Prostate gland (tissue), 2 donors: ENCODE data around the gene ATAT1.

Experiments used
- POLR2AphosphoS5 ChIP-seq: sonication (generic); formaldehyde crosslinking; IDR thresholded peaks from one replicate; pipeline ENCODE4 v1.6.1; 2017; ENCODE audit warnings: antibody characterized with exemption
- TF ChIP-seq, protein P1 (sequence below), 4 experiments: fragments of 200-600 bp in 2 of 4; fragments of 450-650 bp in 2 of 4; sonication (generic) in 2 of 4; IDR thresholded peaks; 1 replicate in 3 of 4; 2 replicates in 1 of 4; pipeline ENCODE4 v1.5.1; 2016 to 2019; ENCODE audit warnings: antibody characterized with exemption in 4 of 4, mild to moderate bottlenecking in 2 of 4, moderate library complexity in 2 of 4

DNA sequence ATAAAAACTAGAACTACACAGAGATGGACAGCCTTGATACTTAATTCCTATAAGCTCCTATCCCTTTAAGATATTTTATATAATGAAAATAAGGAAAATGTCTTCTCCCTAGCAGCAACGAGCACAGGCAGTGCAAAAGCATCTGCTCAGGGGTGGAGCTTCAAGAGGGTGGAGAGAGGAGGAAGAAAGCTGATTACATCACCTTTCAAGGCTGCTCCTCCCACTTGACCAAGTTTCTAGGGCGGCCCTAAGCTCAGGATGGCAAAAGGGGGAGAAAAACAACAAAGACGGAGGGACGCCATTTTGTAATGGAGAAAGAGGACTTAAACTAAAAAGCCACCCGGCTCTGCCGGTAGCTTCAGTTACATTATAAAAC, 11.8 kb upstream of the ATAT1 start:
- TF ChIP-seq, protein P1, sequence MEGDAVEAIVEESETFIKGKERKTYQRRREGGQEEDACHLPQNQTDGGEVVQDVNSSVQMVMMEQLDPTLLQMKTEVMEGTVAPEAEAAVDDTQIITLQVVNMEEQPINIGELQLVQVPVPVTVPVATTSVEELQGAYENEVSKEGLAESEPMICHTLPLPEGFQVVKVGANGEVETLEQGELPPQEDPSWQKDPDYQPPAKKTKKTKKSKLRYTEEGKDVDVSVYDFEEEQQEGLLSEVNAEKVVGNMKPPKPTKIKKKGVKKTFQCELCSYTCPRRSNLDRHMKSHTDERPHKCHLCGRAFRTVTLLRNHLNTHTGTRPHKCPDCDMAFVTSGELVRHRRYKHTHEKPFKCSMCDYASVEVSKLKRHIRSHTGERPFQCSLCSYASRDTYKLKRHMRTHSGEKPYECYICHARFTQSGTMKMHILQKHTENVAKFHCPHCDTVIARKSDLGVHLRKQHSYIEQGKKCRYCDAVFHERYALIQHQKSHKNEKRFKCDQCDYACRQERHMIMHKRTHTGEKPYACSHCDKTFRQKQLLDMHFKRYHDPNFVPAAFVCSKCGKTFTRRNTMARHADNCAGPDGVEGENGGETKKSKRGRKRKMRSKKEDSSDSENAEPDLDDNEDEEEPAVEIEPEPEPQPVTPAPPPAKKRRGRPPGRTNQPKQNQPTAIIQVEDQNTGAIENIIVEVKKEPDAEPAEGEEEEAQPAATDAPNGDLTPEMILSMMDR (IDR thresholded peaks at IDR 0.05) = no peak
- TF ChIP-seq POLR2AphosphoS5 = peak; percentile 100
